Loucy (cell line): ENCODE measurements around the gene CAMK2G.
A peak's percentile ranks its signal among the peaks of the same experiment; 100 is the strongest.

Source experiments
- EZH2phosphoT487 ChIP-seq: fragments of 200-600 bp; IDR thresholded peaks from 2 replicates; pipeline ENCODE4 v1.6.1; 2018; ENCODE audit warnings: antibody characterized with exemption, mild to moderate bottlenecking, moderate library complexity, borderline replicate concordance
- TF ChIP-seq, protein P1 (sequence below): fragments of 200-600 bp; sonication (generic); conservative IDR thresholded peaks from 2 replicates; pipeline ENCODE4 v1.5.1; 2014; ENCODE audit warnings: mild to moderate bottlenecking, antibody characterized with exemption, low read length

DNA sequence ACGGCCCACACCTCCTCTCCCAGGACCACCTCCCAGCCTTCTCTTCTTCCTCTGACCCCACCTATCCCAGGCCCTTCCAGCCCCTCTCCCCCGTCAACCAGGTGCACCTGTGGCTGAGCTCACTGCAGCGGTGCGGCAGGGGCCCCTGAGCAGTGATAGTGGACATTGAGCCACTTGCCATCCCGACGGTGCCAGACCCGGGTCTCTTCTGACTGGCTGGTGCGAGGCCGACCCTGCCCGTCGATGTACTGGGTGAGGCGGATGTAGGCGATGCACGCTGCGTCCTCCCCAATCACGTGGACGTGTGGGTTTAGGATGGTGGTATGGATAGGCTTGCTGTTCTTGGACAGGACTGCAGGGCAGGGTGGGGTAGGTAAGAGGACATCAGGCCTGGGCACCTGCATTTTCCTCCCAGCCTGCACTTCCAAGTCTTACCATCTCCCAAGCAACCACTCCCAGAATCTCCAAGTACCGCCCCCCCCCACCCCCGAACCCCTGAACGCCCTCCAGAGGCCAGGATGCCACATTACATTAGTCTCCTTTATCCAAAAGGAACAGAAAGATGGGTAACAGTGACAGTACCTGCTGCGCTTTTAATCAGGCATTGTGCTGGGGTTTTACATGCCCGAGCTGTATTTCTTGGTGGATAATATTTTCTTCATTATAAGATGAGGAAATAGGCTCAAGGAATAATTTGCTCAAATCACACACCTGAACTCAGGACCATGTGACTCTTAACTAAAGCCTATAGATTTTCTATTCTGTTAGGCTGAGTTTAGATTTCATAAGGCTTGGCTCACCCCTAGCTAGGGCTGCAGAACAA, 59.2 kb downstream of the CAMK2G start:
- TF ChIP-seq, protein P1, sequence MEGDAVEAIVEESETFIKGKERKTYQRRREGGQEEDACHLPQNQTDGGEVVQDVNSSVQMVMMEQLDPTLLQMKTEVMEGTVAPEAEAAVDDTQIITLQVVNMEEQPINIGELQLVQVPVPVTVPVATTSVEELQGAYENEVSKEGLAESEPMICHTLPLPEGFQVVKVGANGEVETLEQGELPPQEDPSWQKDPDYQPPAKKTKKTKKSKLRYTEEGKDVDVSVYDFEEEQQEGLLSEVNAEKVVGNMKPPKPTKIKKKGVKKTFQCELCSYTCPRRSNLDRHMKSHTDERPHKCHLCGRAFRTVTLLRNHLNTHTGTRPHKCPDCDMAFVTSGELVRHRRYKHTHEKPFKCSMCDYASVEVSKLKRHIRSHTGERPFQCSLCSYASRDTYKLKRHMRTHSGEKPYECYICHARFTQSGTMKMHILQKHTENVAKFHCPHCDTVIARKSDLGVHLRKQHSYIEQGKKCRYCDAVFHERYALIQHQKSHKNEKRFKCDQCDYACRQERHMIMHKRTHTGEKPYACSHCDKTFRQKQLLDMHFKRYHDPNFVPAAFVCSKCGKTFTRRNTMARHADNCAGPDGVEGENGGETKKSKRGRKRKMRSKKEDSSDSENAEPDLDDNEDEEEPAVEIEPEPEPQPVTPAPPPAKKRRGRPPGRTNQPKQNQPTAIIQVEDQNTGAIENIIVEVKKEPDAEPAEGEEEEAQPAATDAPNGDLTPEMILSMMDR: peak; percentile 49
- TF ChIP-seq EZH2phosphoT487: no peak
